ENCODE results near the gene GP1BA.
A peak's percentile ranks its signal among the peaks of the same experiment; 100 is the strongest.

The GP1BA gene

DNA sequence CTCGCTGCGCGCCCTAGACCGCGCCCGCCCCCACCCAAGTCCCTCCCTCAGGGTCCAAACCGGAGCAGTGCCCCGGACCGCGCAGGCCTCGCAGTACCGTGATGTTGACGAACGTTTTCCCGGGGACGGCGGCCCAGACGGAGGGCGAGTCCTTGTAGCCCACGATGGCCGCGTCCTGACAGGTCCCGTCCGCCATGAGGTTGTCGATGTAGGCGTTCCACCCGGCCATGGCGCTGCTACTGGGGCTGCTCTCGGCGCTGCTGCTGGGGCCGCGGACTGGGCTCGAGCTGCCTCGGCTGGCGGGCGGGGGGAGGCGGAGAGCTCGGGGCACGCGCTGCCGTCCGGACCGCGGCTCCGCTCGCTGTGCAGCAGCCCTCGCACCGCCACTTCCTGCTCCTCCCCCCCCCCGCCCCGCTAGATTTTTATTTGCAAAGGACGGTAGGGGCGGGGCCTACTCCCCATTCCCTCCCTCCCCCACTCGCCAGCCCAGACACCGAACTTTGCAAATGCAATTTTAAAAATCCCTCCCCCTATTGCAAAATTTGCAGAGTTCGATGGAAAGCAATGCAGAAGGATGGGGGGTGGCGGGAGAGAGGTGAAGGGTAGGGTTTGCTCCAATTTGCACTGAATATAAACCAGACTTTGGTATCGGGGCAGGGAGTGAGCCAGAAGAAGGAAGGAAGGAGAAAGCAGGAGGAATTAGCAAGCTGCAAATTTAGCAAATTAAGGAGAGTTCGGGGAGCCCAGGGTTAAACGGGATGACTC, 16.3 kb downstream of the GP1BA start, which contains the start of gene PFN1:
Gene PFN1, minus strand, starts transcription at position 365 of the 765 bp plus-strand sequence. Its CDS starts 136 bp downstream, at position 229.
- Histone ChIP-seq H3K18ac (ENCODE audit: low read length) (peak within 1 kb of the TSS; percentile 99), H3K23ac (ENCODE audit: low read length) (peak within 1 kb of the TSS; percentile 99), H3K4me2 (ENCODE audit: low read length) (peak within 1 kb of the TSS; percentile 75), H3K79me2 (ENCODE audit: control insufficient read depth, insufficient read depth, low read length) (peaks cover 38% of the 10 kb centered on the region), H3K36me3 (ENCODE audit: control insufficient read depth, insufficient read depth, low read length) (peaks cover 15% of the 10 kb centered on the region), H4K5ac (ENCODE audit: low read length) (peak within 1 kb of the TSS; percentile 94), H3K56ac (ENCODE audit: low read length) (peak within 1 kb of the TSS; percentile 100), H3K4me1 (ENCODE audit: control insufficient read depth, low read depth, low read length) (peaks cover 15% of the 10 kb centered on the region), H3K79me1 (ENCODE audit: low read length) (peaks cover 11% of the 10 kb centered on the region), H4K8ac (ENCODE audit: low read depth, low read length) (peak within 1 kb of the TSS; percentile 95), H3K4ac (ENCODE audit: low read depth, low read length) (peak within 1 kb of the TSS; percentile 100), H3K27me3 (ENCODE audit: insufficient read depth, low read length, poor library complexity) (no peaks in the 10 kb centered on the region), H2BK15ac (replicated peaks; ENCODE audit: low read depth) (no peak within 1 kb of the TSS), H2BK120ac (ENCODE audit: low read depth, low read length) (peak within 1 kb of the TSS; percentile 55), H2AK5ac (ENCODE audit: low read length) (peak within 1 kb of the TSS; percentile 98), H2BK5ac (ENCODE audit: low read length) (peak within 1 kb of the TSS; percentile 97), H3K9ac (ENCODE audit: low read length) (peak within 1 kb of the TSS; percentile 100), H3K27ac (ENCODE audit: low read depth, low read length) (peak within 1 kb of the TSS; percentile 100), H3K4me3 (ENCODE audit: low read length) (peak within 1 kb of the TSS; percentile 98)
- WGBS (ENCODE audit: extremely low coverage, insufficient coverage, low lambda C conversion rate) = no CpG with 5 or more reads among the region's 59 CpGs
- DNase-seq = peak; percentile 95

DNA sequence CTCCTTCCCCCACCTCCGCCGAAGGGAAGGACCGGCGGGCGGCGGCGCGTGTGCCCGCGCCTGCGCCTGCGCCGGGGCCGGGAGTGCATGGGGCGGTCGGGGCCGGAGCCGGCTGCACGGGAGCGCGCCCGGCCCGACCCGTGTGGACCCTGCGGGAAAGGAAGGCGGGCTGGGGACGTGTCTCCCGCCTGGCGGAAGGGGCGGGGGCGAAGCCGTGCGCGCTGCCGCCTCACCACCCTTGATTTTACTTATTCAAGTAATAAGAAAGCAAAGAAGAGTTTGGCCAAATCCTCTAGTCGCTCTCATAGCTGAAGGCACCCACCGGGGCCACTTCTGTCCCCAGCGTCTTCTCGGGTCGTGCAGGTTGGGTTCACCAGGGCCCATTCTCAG, 16.8 kb downstream of the GP1BA start:
- H3K4ac ChIP-seq (ENCODE audit: low read depth, low read length) = peak overlapping the region; percentile 100
- H4K8ac ChIP-seq (ENCODE audit: low read depth, low read length) = peak overlapping the region; percentile 95
- H3K27ac ChIP-seq (ENCODE audit: low read depth, low read length) = peak overlapping the region; percentile 100
- H3K56ac ChIP-seq (ENCODE audit: low read length) = peak overlapping the region; percentile 94
- peaks cover 38% of the 10 kb centered on the region for H3K79me2 ChIP-seq (ENCODE audit: control insufficient read depth, insufficient read depth, low read length)
- H2BK120ac ChIP-seq (ENCODE audit: low read depth, low read length) = peak overlapping the region; percentile 50
- no CpG with 5 or more reads among the region's 40 CpGs for WGBS (ENCODE audit: extremely low coverage, insufficient coverage, low lambda C conversion rate)
- H3K27me3 ChIP-seq (ENCODE audit: insufficient read depth, low read length, poor library complexity) = no peaks in the 10 kb centered on the region
- no peak overlapping the region for H4K5ac ChIP-seq (ENCODE audit: low read length)
- H2BK15ac ChIP-seq (replicated peaks; ENCODE audit: low read depth) = no peak overlapping the region
- H3K4me3 ChIP-seq (ENCODE audit: low read length) = peak overlapping the region; percentile 75
- peak overlapping the region; percentile 75 for H3K4me2 ChIP-seq (ENCODE audit: low read length)
- H2AK5ac ChIP-seq (ENCODE audit: low read length) = peak overlapping the region; percentile 27
- peak overlapping the region; percentile 95 for H3K9ac ChIP-seq (ENCODE audit: low read length)
- peaks cover 15% of the 10 kb centered on the region for H3K36me3 ChIP-seq (ENCODE audit: control insufficient read depth, insufficient read depth, low read length)
- peak overlapping the region; percentile 99 for H3K18ac ChIP-seq (ENCODE audit: low read length)
- H3K23ac ChIP-seq (ENCODE audit: low read length) = peak overlapping the region; percentile 94
- peak overlapping the region; percentile 96 for H2BK5ac ChIP-seq (ENCODE audit: low read length)
- H3K79me1 ChIP-seq (ENCODE audit: low read length) = peaks cover 11% of the 10 kb centered on the region
- peak; percentile 94 for DNase-seq
- peaks cover 15% of the 10 kb centered on the region for H3K4me1 ChIP-seq (ENCODE audit: control insufficient read depth, low read depth, low read length)

DNA sequence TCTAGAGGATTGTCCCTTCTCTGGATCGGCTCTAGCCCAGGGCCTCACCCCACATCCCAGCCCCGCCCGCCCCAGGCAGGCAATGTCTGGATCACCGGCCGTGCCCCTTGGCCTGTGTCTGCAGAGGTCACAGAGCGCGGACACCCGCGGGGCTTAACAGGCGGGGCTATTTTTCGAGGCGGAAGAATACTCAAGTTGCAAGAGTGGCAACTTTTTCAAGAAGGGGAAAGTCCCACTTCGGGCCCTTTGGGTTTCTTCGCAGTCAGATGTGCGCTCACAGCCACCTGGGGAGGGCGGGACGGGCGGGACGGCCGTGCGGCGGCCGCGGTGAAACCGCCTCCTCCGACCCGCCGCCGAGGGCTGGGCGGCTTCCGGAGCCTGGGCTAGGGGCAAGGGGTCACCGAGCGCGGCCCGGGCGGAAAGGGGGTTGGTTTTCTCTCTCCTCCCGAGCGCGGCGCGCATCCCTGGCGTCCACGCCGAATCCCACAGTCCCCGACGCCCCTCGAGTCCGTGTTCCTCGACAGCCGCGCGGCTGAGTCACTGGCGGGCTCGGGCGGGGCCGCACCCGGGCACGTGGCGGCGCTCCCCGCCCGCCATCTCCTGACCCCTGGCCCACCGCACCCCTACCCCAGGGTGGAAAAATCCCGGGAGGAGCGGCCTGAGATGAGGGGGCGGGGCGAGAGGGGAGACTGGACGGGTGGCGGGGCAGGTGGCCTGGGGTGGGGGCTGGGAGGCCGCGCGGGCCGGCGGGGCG, 17.4 kb downstream of the GP1BA start:
- H3K23ac ChIP-seq (ENCODE audit: low read length) = peak overlapping the region; percentile 94
- peaks cover 15% of the 10 kb centered on the region for H3K4me1 ChIP-seq (ENCODE audit: control insufficient read depth, low read depth, low read length)
- H3K56ac ChIP-seq (ENCODE audit: low read length) = peak overlapping the region; percentile 94
- peak overlapping the region; percentile 100 for H3K4ac ChIP-seq (ENCODE audit: low read depth, low read length)
- H4K8ac ChIP-seq (ENCODE audit: low read depth, low read length) = peak overlapping the region; percentile 95
- H2BK5ac ChIP-seq (ENCODE audit: low read length) = peak overlapping the region; percentile 96
- peak overlapping the region; percentile 95 for H3K9ac ChIP-seq (ENCODE audit: low read length)
- H4K5ac ChIP-seq (ENCODE audit: low read length) = no peak overlapping the region
- peak overlapping the region; percentile 75 for H3K4me3 ChIP-seq (ENCODE audit: low read length)
- peak overlapping the region; percentile 99 for H3K18ac ChIP-seq (ENCODE audit: low read length)
- no CpG with 5 or more reads among the region's 75 CpGs for WGBS (ENCODE audit: extremely low coverage, insufficient coverage, low lambda C conversion rate)
- H3K4me2 ChIP-seq (ENCODE audit: low read length) = peak overlapping the region; percentile 75
- no peak overlapping the region for H2BK15ac ChIP-seq (replicated peaks; ENCODE audit: low read depth)
- H3K27me3 ChIP-seq (ENCODE audit: insufficient read depth, low read length, poor library complexity) = no peaks in the 10 kb centered on the region
- H3K79me2 ChIP-seq (ENCODE audit: control insufficient read depth, insufficient read depth, low read length) = peaks cover 36% of the 10 kb centered on the region
- peaks cover 12% of the 10 kb centered on the region for H3K36me3 ChIP-seq (ENCODE audit: control insufficient read depth, insufficient read depth, low read length)
- peak; percentile 90 for DNase-seq
- no peak overlapping the region for H2AK5ac ChIP-seq (ENCODE audit: low read length)
- peak overlapping the region; percentile 50 for H2BK120ac ChIP-seq (ENCODE audit: low read depth, low read length)
- peak overlapping the region; percentile 100 for H3K27ac ChIP-seq (ENCODE audit: low read depth, low read length)
- H3K79me1 ChIP-seq (ENCODE audit: low read length) = peaks cover 8% of the 10 kb centered on the region

- H3K4me2 ChIP-seq (ENCODE audit: low read length) = peak overlapping the region; percentile 95
- peak overlapping the region; percentile 98 for H3K56ac ChIP-seq (ENCODE audit: low read length)
- no CpG with 5 or more reads among the region's 52 CpGs for WGBS (ENCODE audit: extremely low coverage, insufficient coverage, low lambda C conversion rate)
- peak overlapping the region; percentile 97 for H3K9ac ChIP-seq (ENCODE audit: low read length)
- no peak overlapping the region for H2BK15ac ChIP-seq (replicated peaks; ENCODE audit: low read depth)
- DNase-seq = peak; percentile 71
- H2BK5ac ChIP-seq (ENCODE audit: low read length) = peak overlapping the region; percentile 96
- H3K27ac ChIP-seq (ENCODE audit: low read depth, low read length) = peak overlapping the region; percentile 99
- H3K18ac ChIP-seq (ENCODE audit: low read length) = peak overlapping the region; percentile 99
- peaks cover 11% of the 10 kb centered on the region for H3K36me3 ChIP-seq (ENCODE audit: control insufficient read depth, insufficient read depth, low read length)
- peaks cover 15% of the 10 kb centered on the region for H3K4me1 ChIP-seq (ENCODE audit: control insufficient read depth, low read depth, low read length)
- H3K23ac ChIP-seq (ENCODE audit: low read length) = peak overlapping the region; percentile 94
- H2AK5ac ChIP-seq (ENCODE audit: low read length) = peak overlapping the region; percentile 82
- H4K8ac ChIP-seq (ENCODE audit: low read depth, low read length) = peak overlapping the region; percentile 77
- H3K4ac ChIP-seq (ENCODE audit: low read depth, low read length) = peak overlapping the region; percentile 99
- H3K79me1 ChIP-seq (ENCODE audit: low read length) = peaks cover 6% of the 10 kb centered on the region
- peaks cover 30% of the 10 kb centered on the region for H3K79me2 ChIP-seq (ENCODE audit: control insufficient read depth, insufficient read depth, low read length)
- H4K5ac ChIP-seq (ENCODE audit: low read length) = no peak overlapping the region
- peak overlapping the region; percentile 62 for H2BK120ac ChIP-seq (ENCODE audit: low read depth, low read length)
- no peaks in the 10 kb centered on the region for H3K27me3 ChIP-seq (ENCODE audit: insufficient read depth, low read length, poor library complexity)
- H3K4me3 ChIP-seq (ENCODE audit: low read length) = peak overlapping the region; percentile 72
These were observed 18.1 kb downstream of the GP1BA start for GRCh38 chr17:4950075-4950745.

GRCh38 chr17:4950746-4951204, 18.7 kb downstream of the GP1BA start, which contains the start of gene ENO3:
Gene ENO3 (plus strand): TSS chr17:4951119. CDS start chr17:4951830, 711 bp downstream.
- Histone ChIP-seq H3K27ac (ENCODE audit: low read depth, low read length) (peak within 1 kb of the TSS; percentile 99), H3K56ac (ENCODE audit: low read length) (peak within 1 kb of the TSS; percentile 98), H2BK15ac (replicated peaks; ENCODE audit: low read depth) (peak within 1 kb of the TSS; percentile 20), H2BK5ac (ENCODE audit: low read length) (peak within 1 kb of the TSS; percentile 96), H3K4me1 (ENCODE audit: control insufficient read depth, low read depth, low read length) (peaks cover 15% of the 10 kb centered on the region), H3K36me3 (ENCODE audit: control insufficient read depth, insufficient read depth, low read length) (peaks cover 10% of the 10 kb centered on the region), H3K27me3 (ENCODE audit: insufficient read depth, low read length, poor library complexity) (no peaks in the 10 kb centered on the region), H3K4me2 (ENCODE audit: low read length) (peak within 1 kb of the TSS; percentile 95), H2AK5ac (ENCODE audit: low read length) (peak within 1 kb of the TSS; percentile 82), H4K8ac (ENCODE audit: low read depth, low read length) (peak within 1 kb of the TSS; percentile 77), H2BK120ac (ENCODE audit: low read depth, low read length) (peak within 1 kb of the TSS; percentile 62), H3K79me2 (ENCODE audit: control insufficient read depth, insufficient read depth, low read length) (peaks cover 24% of the 10 kb centered on the region), H4K5ac (ENCODE audit: low read length) (no peak within 1 kb of the TSS), H3K18ac (ENCODE audit: low read length) (peak within 1 kb of the TSS; percentile 99), H3K4ac (ENCODE audit: low read depth, low read length) (peak within 1 kb of the TSS; percentile 99), H3K9ac (ENCODE audit: low read length) (peak within 1 kb of the TSS; percentile 97), H3K23ac (ENCODE audit: low read length) (peak within 1 kb of the TSS; percentile 94), H3K4me3 (ENCODE audit: low read length) (peak within 1 kb of the TSS; percentile 72), H3K79me1 (ENCODE audit: low read length) (peaks cover 4% of the 10 kb centered on the region)
- DNase-seq = peak; percentile 35
- no CpG with 5 or more reads among the region's 7 CpGs for WGBS (ENCODE audit: extremely low coverage, insufficient coverage, low lambda C conversion rate)
